Measurements from ENCODE around the gene CLASRP. TPM values are rescaled to one million over a fixed set of nuclear protein-coding genes. Genes with fewer than 3 reads are reported as not detected.
"Not testable (repeated sequence)": the region's sequence is repeated elsewhere in the genome, so short reads cannot be mapped to it uniquely, and the experiment has no call there.

The CLASRP gene
- 33.9 TPM for total RNA-seq
- long read RNA-seq, partial matches to known transcripts = 8 of 21 reads
- long read RNA-seq, other reads (novel, unspliced or antisense) = 7 of 21 reads

GRCh38 chr19:45038931-45039893 lies at the start of gene CLASRP:
TSS of gene CLASRP (plus strand) at chr19:45039045. CDS start at chr19:45040213, 1,168 bp downstream.
- intact Hi-C loops (cut with micrococcal nuclease) = no loop called here
- DNase-seq (peak; percentile 95), ATAC-seq (peak; percentile 99)

- no peak for DNase-seq
- ATAC-seq = no peak
- intact Hi-C loops (cut with micrococcal nuclease) = no loop called here
Observed at GRCh38 chr19:44990459-44990858, 48.4 kb upstream of the CLASRP start.

GRCh38 chr19:44990966-44991365 lies 47.9 kb upstream of the CLASRP start:
- DNase-seq = no peak
- ATAC-seq = no peak
- intact Hi-C loops (cut with micrococcal nuclease) = no loop called here

GRCh38 chr19:44992336-44993163 lies 46.3 kb upstream of the CLASRP start:
- ATAC-seq (no peak), DNase-seq (no peak)
- intact Hi-C loops (cut with micrococcal nuclease) = no loop called here

GRCh38 chr19:44993526-44993925 lies 45.3 kb upstream of the CLASRP start:
- DNase-seq (no peak), ATAC-seq (no peak)
- intact Hi-C loops (cut with micrococcal nuclease) = no loop called here

- ATAC-seq (no peak), DNase-seq (no peak)
- intact Hi-C loops (cut with micrococcal nuclease) = no loop called here
Observed at GRCh38 chr19:44993926-44994537, 44.8 kb upstream of the CLASRP start.

GRCh38 chr19:44998025-44998424 lies 40.8 kb upstream of the CLASRP start:
- DNase-seq (no peak), ATAC-seq (no peak)
- intact Hi-C loops (cut with micrococcal nuclease) = no loop called here

- DNase-seq; intact Hi-C loops (cut with micrococcal nuclease); ATAC-seq: not testable (repeated sequence)
Observed at GRCh38 chr19:44999131-44999925, 39.5 kb upstream of the CLASRP start.

GRCh38 chr19:45000665-45001064 lies 38.2 kb upstream of the CLASRP start:
- DNase-seq; ATAC-seq; intact Hi-C loops (cut with micrococcal nuclease): not testable (repeated sequence)

GRCh38 chr19:45001087-45001739 lies 37.6 kb upstream of the CLASRP start, which contains the start of gene RELB:
TSS of gene RELB (plus strand) at chr19:45001464. CDS start at chr19:45001580, 116 bp downstream.
- ATAC-seq (peak; percentile 70), DNase-seq (peak; percentile 98)
- intact Hi-C loops (cut with micrococcal nuclease) = no loop called here

- ATAC-seq = no peak
- no peak for DNase-seq
- intact Hi-C loops (cut with micrococcal nuclease) = no loop called here
Observed at GRCh38 chr19:45003485-45003884, 35.4 kb upstream of the CLASRP start.

- no peak for ATAC-seq
- DNase-seq = no peak
- intact Hi-C loops (cut with micrococcal nuclease) = no loop called here
Observed at GRCh38 chr19:45005787-45006186, 33.1 kb upstream of the CLASRP start.

GRCh38 chr19:45008552-45008951 lies 30.3 kb upstream of the CLASRP start:
- intact Hi-C loops (cut with micrococcal nuclease) = no loop called here
- ATAC-seq = no peak

GRCh38 chr19:45009625-45010255 lies 29.1 kb upstream of the CLASRP start:
- no peak for DNase-seq
- intact Hi-C loops (cut with micrococcal nuclease) = no loop called here
- no peak for ATAC-seq

More at GRCh38 chr19:45008552-45008951, 30.3 kb upstream of the CLASRP start:
- no peak for DNase-seq

- DNase-seq = no peak
- intact Hi-C loops (cut with micrococcal nuclease) = no loop called here
- no peak for ATAC-seq
Observed at GRCh38 chr19:45010306-45010705, 28.5 kb upstream of the CLASRP start.

- DNase-seq = no peak
- intact Hi-C loops (cut with micrococcal nuclease) = no loop called here
- ATAC-seq = no peak
Observed at GRCh38 chr19:45011959-45012358, 26.9 kb upstream of the CLASRP start.

All from left ventricle myocardium superior (tissue), 1 donor.